Right lobe of liver (tissue), 4 donors: ENCODE measurements around the gene KLHL30.

Experiments used
- POLR2A ChIP-seq: fragments of 450-650 bp; IDR thresholded peaks from one replicate; pipeline ENCODE4 v1.6.1; 2017; ENCODE audit warnings: antibody characterized with exemption, mild to moderate bottlenecking
- TF ChIP-seq, protein P1 (sequence below), 4 donors: fragments of 200-600 bp in 3 of 4; fragments of 450-650 bp in 1 of 4; IDR thresholded peaks; one replicate each; pipeline versions ENCODE4 v1.5.1 to v1.8.0; 2016 to 2022; ENCODE audit warnings: antibody characterized with exemption in 4 of 4, mild to moderate bottlenecking in 2 of 4
- donor health status: DM: no; HTN: no; CAD: no.
- donor health status: DM: no; HTN: no; CAD: no.
- donor health status: DM: no; HTN: yes; CAD: no.

DNA sequence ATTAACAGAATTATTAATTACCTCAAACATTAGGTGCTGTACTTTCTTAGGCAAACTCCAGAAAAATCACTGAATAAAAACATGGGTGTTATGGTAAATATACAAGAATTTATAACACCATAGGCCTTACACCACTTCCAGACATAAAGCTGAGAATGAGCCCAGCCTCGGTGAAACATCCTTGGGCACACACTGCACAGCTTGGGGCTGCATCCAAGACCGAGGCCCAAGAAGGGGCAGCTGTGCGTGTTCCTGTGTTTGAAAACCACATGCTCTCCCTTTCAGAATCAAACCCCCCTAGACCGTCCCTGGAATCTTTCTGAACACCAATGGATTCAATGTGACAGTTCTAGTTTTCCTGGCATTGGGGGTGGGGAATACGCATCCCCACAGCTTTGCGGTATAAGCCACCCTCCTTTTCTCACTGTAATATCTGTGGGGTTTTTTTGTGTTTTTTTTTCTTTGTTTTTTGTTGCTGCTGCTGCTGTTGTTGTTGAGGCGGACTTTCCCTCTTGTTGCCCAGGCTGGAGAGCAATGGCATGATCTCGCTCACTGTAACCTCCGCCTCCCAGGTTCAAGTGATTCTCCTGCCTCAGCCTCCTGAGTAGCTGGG lies 33.2 kb downstream of the KLHL30 start:
- no peak for TF ChIP-seq POLR2A
- TF ChIP-seq, protein P1, sequence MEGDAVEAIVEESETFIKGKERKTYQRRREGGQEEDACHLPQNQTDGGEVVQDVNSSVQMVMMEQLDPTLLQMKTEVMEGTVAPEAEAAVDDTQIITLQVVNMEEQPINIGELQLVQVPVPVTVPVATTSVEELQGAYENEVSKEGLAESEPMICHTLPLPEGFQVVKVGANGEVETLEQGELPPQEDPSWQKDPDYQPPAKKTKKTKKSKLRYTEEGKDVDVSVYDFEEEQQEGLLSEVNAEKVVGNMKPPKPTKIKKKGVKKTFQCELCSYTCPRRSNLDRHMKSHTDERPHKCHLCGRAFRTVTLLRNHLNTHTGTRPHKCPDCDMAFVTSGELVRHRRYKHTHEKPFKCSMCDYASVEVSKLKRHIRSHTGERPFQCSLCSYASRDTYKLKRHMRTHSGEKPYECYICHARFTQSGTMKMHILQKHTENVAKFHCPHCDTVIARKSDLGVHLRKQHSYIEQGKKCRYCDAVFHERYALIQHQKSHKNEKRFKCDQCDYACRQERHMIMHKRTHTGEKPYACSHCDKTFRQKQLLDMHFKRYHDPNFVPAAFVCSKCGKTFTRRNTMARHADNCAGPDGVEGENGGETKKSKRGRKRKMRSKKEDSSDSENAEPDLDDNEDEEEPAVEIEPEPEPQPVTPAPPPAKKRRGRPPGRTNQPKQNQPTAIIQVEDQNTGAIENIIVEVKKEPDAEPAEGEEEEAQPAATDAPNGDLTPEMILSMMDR (IDR thresholded peaks at IDR 0.05), result no peak
